ENCODE measurements around the gene FHL2. TPM values are rescaled to one million over a fixed set of nuclear protein-coding genes. Genes with fewer than 3 reads are reported as not detected.
A peak's percentile ranks its signal among the peaks of the same experiment; 100 is the strongest.

Gene FHL2
- total and polyA plus RNA-seq, 9 of the 15 experiments (the other 6 are each of a cell fraction or from before 2014, with no cell fraction given), result 7.5 to 33.1 (median 23.9) TPM

GRCh38 chr2:105438104-105438929 lies 39.5 kb upstream of the FHL2 start (continued):
- TF ChIP-seq, protein P1, sequence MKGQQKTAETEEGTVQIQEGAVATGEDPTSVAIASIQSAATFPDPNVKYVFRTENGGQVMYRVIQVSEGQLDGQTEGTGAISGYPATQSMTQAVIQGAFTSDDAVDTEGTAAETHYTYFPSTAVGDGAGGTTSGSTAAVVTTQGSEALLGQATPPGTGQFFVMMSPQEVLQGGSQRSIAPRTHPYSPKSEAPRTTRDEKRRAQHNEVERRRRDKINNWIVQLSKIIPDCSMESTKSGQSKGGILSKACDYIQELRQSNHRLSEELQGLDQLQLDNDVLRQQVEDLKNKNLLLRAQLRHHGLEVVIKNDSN (CRISPR knock-in tag; IDR thresholded peaks at IDR 0.05), result peak; percentile 56; the same call in 1 of the 2 replicates
- TF ChIP-seq, protein P2, sequence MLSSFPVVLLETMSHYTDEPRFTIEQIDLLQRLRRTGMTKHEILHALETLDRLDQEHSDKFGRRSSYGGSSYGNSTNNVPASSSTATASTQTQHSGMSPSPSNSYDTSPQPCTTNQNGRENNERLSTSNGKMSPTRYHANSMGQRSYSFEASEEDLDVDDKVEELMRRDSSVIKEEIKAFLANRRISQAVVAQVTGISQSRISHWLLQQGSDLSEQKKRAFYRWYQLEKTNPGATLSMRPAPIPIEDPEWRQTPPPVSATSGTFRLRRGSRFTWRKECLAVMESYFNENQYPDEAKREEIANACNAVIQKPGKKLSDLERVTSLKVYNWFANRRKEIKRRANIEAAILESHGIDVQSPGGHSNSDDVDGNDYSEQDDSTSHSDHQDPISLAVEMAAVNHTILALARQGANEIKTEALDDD (IDR thresholded peaks at IDR 0.05), result no peak
- TF ChIP-seq MECOM (CRISPR knock-in tag; IDR thresholded peaks at IDR 0.05) (no peak), ZNF778 (CRISPR knock-in tag; IDR thresholded peaks at IDR 0.05) (no peak), ZNF121 (CRISPR knock-in tag; conservative IDR thresholded peaks at IDR 0.05) (no peak), NR1H2 (CRISPR knock-in tag; IDR thresholded peaks at IDR 0.05) (no peak), ZEB2 (IDR thresholded peaks at IDR 0.05) (no peak), FOXK1 (CRISPR knock-in tag; IDR thresholded peaks at IDR 0.05; ENCODE audit: borderline replicate concordance) (no peak), TCF7L2 (IDR thresholded peaks at IDR 0.05; ENCODE audit: low read depth, low read length) (no peak), ZNF79 (CRISPR knock-in tag; IDR thresholded peaks at IDR 0.05; ENCODE audit: low read depth) (peak; percentile 38; the same call in 1 of the 2 replicates), SIX5 (IDR thresholded peaks at IDR 0.05; ENCODE audit: borderline replicate concordance in 1 of 2, insufficient read depth in 1 of 2, low read depth in 1 of 2, low read length in 2 of 2) (no peak), CC2D1A (IDR thresholded peaks at IDR 0.05) (no peak), FOXJ2 (tag; IDR thresholded peaks at IDR 0.05) (no peak), FOXP1 (CRISPR knock-in tag; IDR thresholded peaks at IDR 0.05) (no peak), TFE3 (CRISPR knock-in tag; IDR thresholded peaks at IDR 0.05) (no peak), MEF2A (IDR thresholded peaks at IDR 0.05; ENCODE audit: control insufficient read depth, low read depth, low read length) (peak; percentile 63), NCOR1 (IDR thresholded peaks at IDR 0.05) (peak; percentile 71), ZNF232 (CRISPR knock-in tag; IDR thresholded peaks at IDR 0.05) (no peak), ZNF766 (CRISPR knock-in tag; conservative IDR thresholded peaks at IDR 0.05) (0 out of 2 replicates have a peak, but pooled peaks have one; percentile 63), ZNF175 (CRISPR knock-in tag; IDR thresholded peaks at IDR 0.05; ENCODE audit: low read depth) (no peak)
- TF ChIP-seq, protein P3, sequence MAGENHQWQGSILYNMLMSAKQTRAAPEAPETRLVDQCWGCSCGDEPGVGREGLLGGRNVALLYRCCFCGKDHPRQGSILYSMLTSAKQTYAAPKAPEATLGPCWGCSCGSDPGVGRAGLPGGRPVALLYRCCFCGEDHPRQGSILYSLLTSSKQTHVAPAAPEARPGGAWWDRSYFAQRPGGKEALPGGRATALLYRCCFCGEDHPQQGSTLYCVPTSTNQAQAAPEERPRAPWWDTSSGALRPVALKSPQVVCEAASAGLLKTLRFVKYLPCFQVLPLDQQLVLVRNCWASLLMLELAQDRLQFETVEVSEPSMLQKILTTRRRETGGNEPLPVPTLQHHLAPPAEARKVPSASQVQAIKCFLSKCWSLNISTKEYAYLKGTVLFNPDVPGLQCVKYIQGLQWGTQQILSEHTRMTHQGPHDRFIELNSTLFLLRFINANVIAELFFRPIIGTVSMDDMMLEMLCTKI (IDR thresholded peaks at IDR 0.05; ENCODE audit: partially characterized antibody), result no peak
